Adipose tissue (tissue), 3 donors: ENCODE results near the gene AGO3. TPM values are rescaled to one million over a fixed set of nuclear protein-coding genes. Genes with fewer than 3 reads are reported as not detected.

Experiments used
- H3K27ac ChIP-seq: one replicate; pipeline ENCODE4 v1.5.1; 2013; ENCODE audit warnings: low read depth, low read length
- WGBS, 3 donors: extraction: QIAGEN DNeasy Blood & Tissue Kit; methylation state at CpG; one replicate each; pipeline ENCODE4 v1.1.7; 2013; 5-methylcytosine and 5-hydroxymethylcytosine counted together
- polyA plus RNA-seq, 3 donors: library from polyadenylated mRNA; stranded (reverse); fragments of 200-250 nt; gene quantifications; one replicate each; pipeline ENCODE4 v1.2.3, GENCODE V29; 2013
- donor health status: healthy with polysubstance abuse.
- donor health status: Bipolar disorder and iron deficiency.
- donor health status: healthy.

The AGO3 gene
- polyA plus RNA-seq, 3 donors = 2.5 to 7.6 (median 5.4) TPM

GRCh38 chr1:36101546-36101945, 170.6 kb downstream of the AGO3 start:
- WGBS, 3 donors = 96% methylated on average over 5 of the region's 5 CpGs
- no peak overlapping the region for H3K27ac ChIP-seq

- WGBS, 3 donors = 43 to 47% (median 45%) methylated on average over 5 of the region's 5 CpGs
- H3K27ac ChIP-seq = no peak overlapping the region
Measured at GRCh38 chr1:36106269-36106668, 175.4 kb downstream of the AGO3 start.

GRCh38 chr1:36107394-36107793, 176.5 kb downstream of the AGO3 start:
- no peak overlapping the region for H3K27ac ChIP-seq
- WGBS, 3 donors = 78 to 95% (median 80%) methylated on average over 9 of the region's 9 CpGs

- no peak overlapping the region for H3K27ac ChIP-seq
- WGBS, 3 donors = 59 to 82% (median 80%) methylated on average over 14 of the region's 14 CpGs
Measured at GRCh38 chr1:36108314-36108713, 177.4 kb downstream of the AGO3 start.

GRCh38 chr1:36109041-36109679, 178.3 kb downstream of the AGO3 start:
- WGBS, 3 donors = 57 to 87% (median 61%) methylated on average over 11 of the region's 11 CpGs
- H3K27ac ChIP-seq = no peak overlapping the region

- WGBS, 3 donors = 59 to 62% (median 61%) methylated on average over 4 of the region's 4 CpGs
- H3K27ac ChIP-seq = no peak overlapping the region
Measured at GRCh38 chr1:36111151-36111550, 180.2 kb downstream of the AGO3 start.

GRCh38 chr1:36112823-36113222, 181.9 kb downstream of the AGO3 start:
- no peak overlapping the region for H3K27ac ChIP-seq
- 86 to 93% (median 90%) methylated on average over 9 of the region's 9 CpGs for WGBS, 3 donors

- 70 to 79% (median 70%) methylated on average over 5 of the region's 5 CpGs for WGBS, 3 donors
- no peak overlapping the region for H3K27ac ChIP-seq
Measured at GRCh38 chr1:36114371-36114770, 183.5 kb downstream of the AGO3 start.

- no peak overlapping the region for H3K27ac ChIP-seq
- WGBS, 3 donors = 67 to 71% (median 69%) methylated on average over 17 to 18 of the region's 18 CpGs
Measured at GRCh38 chr1:36115200-36115669, 184.3 kb downstream of the AGO3 start.

GRCh38 chr1:36115931-36116330, 185.0 kb downstream of the AGO3 start:
- H3K27ac ChIP-seq = no peak overlapping the region
- 52 to 78% (median 53%) methylated on average over 5 of the region's 5 CpGs for WGBS, 3 donors

- H3K27ac ChIP-seq = no peak overlapping the region
- WGBS, 3 donors = 78 to 90% (median 84%) methylated on average over 5 of the region's 5 CpGs
Measured at GRCh38 chr1:36116901-36117300, 186.0 kb downstream of the AGO3 start.

- H3K27ac ChIP-seq = no peak overlapping the region
- 64 to 79% (median 72%) methylated on average over 10 of the region's 10 CpGs for WGBS, 3 donors
Measured at GRCh38 chr1:36118447-36119204, 187.7 kb downstream of the AGO3 start.

- no peak overlapping the region for H3K27ac ChIP-seq
- 45 to 59% (median 57%) methylated on average over 9 of the region's 9 CpGs for WGBS, 3 donors
Measured at GRCh38 chr1:36119456-36119855, 188.6 kb downstream of the AGO3 start.

Other genes with a start within 250 kb of the AGO3 start
- gene C1orf216, start 212.2 kb upstream of the AGO3 start, polyA plus RNA-seq = 10 to 100 TPM in 2 of 3 donors, 1 to 10 TPM in 1; 2.6 to 13.9 (median 10.3) TPM
- under 1 TPM; 0.12 to 0.45 (median 0.19) TPM for gene CLSPN, start 161.1 kb upstream of the AGO3 start, polyA plus RNA-seq
- gene AGO4, start 123.1 kb upstream of the AGO3 start, polyA plus RNA-seq = 1 to 10 TPM; 6.4 to 9.2 (median 8.5) TPM
- 1 to 10 TPM; 3.0 to 4.7 (median 4.1) TPM for gene AGO1, start 47.9 kb upstream of the AGO3 start, polyA plus RNA-seq
- 1 to 10 TPM in 1 of 3 donors, under 1 TPM in 1, not detected in 1; 0.12 to 2.5 TPM for gene TEKT2, start 153.0 kb downstream of the AGO3 start, polyA plus RNA-seq
- gene ADPRS, start 157.8 kb downstream of the AGO3 start, polyA plus RNA-seq = 10 to 100 TPM; 13.3 to 22.6 (median 19.8) TPM
- gene COL8A2, start 194.1 kb downstream of the AGO3 start, polyA plus RNA-seq = 1 to 10 TPM in 1 of 3 donors, under 1 TPM in 2; 0.18 to 1.2 (median 0.83) TPM
- 10 to 100 TPM; 37.1 to 69.2 (median 58.5) TPM for gene TRAPPC3, start 218.4 kb downstream of the AGO3 start, polyA plus RNA-seq
- 100 to 1,000 TPM in 1 of 3 donors, 10 to 100 TPM in 2; 19.9 to 215 (median 92.7) TPM for gene MAP7D1, start 225.1 kb downstream of the AGO3 start, polyA plus RNA-seq